ENCODE results near the gene COL9A3. TPM values are rescaled to one million over a fixed set of nuclear protein-coding genes. Genes with fewer than 3 reads are reported as not detected.

Gene COL9A3
- total RNA-seq, 1 donor from 2014 or later: 2.1 TPM

GRCh38 chr20:62802026-62802712, 14.7 kb upstream of the COL9A3 start:
- Histone ChIP-seq H3K27ac (replicated peaks) (peak overlapping the region; percentile 79), H3K9me3 (replicated peaks) (no peaks in the 10 kb centered on the region), H3K4me3 (no peak overlapping the region), H3K36me3 (peaks cover 35% of the 10 kb centered on the region), H3K27me3 (ENCODE audit: low read depth) (no peaks in the 10 kb centered on the region), H3K4me1 (peaks cover 72% of the 10 kb centered on the region)
- TF ChIP-seq CTCF (IDR thresholded peaks at IDR 0.05; ENCODE audit: borderline replicate concordance): no peak
- intact Hi-C loops (cut with micrococcal nuclease): no loop called here
- DNase-seq: no peak

- peaks cover 34% of the 10 kb centered on the region for H3K36me3 ChIP-seq
- H3K4me1 ChIP-seq: peaks cover 76% of the 10 kb centered on the region
- peak overlapping the region; percentile 91 for H3K27ac ChIP-seq (replicated peaks)
- no peaks in the 10 kb centered on the region for H3K9me3 ChIP-seq (replicated peaks)
- intact Hi-C loops (cut with micrococcal nuclease): no loop called here
- no peaks in the 10 kb centered on the region for H3K27me3 ChIP-seq (ENCODE audit: low read depth)
- TF ChIP-seq CTCF (IDR thresholded peaks at IDR 0.05; ENCODE audit: borderline replicate concordance): no peak
- DNase-seq: no peak
- peak overlapping the region; percentile 99 for H3K4me3 ChIP-seq
Observed at GRCh38 chr20:62804021-62804626, 12.7 kb upstream of the COL9A3 start.

DNA sequence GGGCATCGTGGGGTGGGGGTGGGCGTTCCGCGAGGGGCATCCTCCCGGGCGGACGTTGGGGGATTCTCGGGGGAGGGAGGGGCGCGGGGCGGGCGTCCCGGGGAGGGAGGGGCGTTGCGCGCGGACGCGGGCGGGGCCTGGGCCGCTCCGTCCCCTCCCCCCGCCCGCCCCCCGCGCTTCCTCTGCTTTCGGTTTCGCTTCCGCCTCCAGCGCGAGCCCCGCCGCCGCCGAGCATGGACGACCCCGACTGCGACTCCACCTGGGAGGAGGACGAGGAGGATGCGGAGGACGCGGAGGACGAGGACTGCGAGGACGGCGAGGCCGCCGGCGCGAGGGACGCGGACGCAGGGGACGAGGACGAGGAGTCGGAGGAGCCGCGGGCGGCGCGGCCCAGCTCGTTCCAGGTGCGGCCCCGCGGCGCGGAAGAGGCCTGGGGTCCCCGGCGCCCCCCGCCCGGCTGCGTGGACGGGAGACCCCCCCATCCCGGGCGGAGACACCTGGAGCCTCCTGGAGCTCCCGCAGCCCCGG, 12.2 kb upstream of the COL9A3 start, which contains the start of gene OGFR:
OGFR (plus strand) TSS at position 209 of the 528 bp plus-strand sequence; CDS start at position 234, 25 bp downstream.
- Histone ChIP-seq H3K9me3 (replicated peaks) (no peaks in the 10 kb centered on the region), H3K4me1 (peaks cover 76% of the 10 kb centered on the region), H3K36me3 (peaks cover 34% of the 10 kb centered on the region), H3K4me3 (peak within 1 kb of the TSS; percentile 99), H3K27me3 (ENCODE audit: low read depth) (no peaks in the 10 kb centered on the region), H3K27ac (replicated peaks) (peak within 1 kb of the TSS; percentile 91)
- peak; percentile 75 for DNase-seq
- no peak for TF ChIP-seq CTCF (IDR thresholded peaks at IDR 0.05; ENCODE audit: borderline replicate concordance)
- intact Hi-C loops (cut with micrococcal nuclease): no loop called here

GRCh38 chr20:62805155-62805710, 11.6 kb upstream of the COL9A3 start:
- Histone ChIP-seq H3K36me3 (peaks cover 34% of the 10 kb centered on the region), H3K27ac (replicated peaks) (peak overlapping the region; percentile 91), H3K27me3 (ENCODE audit: low read depth) (no peaks in the 10 kb centered on the region), H3K9me3 (replicated peaks) (no peaks in the 10 kb centered on the region), H3K4me3 (peak overlapping the region; percentile 99), H3K4me1 (peaks cover 76% of the 10 kb centered on the region)
- intact Hi-C loops (cut with micrococcal nuclease): no loop called here
- no peak for TF ChIP-seq CTCF (IDR thresholded peaks at IDR 0.05; ENCODE audit: borderline replicate concordance)
- no peak for DNase-seq

DNA sequence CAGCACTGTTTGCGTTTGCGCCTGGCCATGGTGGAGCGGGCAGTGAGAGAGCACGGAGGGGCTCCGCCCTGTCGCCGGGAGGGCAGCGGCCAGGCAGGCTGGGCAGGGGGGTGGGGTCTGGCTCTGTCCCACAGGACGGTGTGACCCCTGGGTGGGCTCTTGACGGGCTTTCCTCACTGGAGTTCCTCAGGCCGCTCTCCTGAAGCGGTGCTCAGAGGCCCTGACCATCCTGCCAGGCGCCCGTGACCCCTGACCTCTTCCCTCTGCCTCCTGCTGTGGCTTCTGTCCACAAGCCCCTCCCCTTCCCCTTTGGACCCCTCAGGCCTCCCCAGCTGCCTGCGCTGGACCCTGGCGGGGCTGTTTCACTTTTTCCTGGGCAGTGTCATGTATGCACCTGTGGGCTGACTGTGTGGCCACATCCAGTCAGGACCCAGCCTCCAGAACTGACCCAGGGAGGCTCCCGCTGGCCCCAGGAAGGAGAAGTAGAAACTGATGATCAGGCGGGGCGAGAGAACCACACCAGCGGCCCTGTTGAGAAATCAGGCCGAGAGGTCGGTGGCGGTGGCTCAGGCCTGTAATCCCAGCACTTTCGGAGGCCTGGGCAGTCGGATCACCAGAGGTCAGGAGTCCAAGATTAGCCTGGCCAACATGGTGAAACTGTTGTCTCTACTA, 11.0 kb upstream of the COL9A3 start:
- peaks cover 34% of the 10 kb centered on the region for H3K36me3 ChIP-seq
- peak overlapping the region; percentile 99 for H3K4me3 ChIP-seq
- no peaks in the 10 kb centered on the region for H3K9me3 ChIP-seq (replicated peaks)
- TF ChIP-seq CTCF (IDR thresholded peaks at IDR 0.05; ENCODE audit: borderline replicate concordance): no peak
- peaks cover 72% of the 10 kb centered on the region for H3K4me1 ChIP-seq
- no peak for DNase-seq
- no peaks in the 10 kb centered on the region for H3K27me3 ChIP-seq (ENCODE audit: low read depth)
- intact Hi-C loops (cut with micrococcal nuclease): no loop called here
- H3K27ac ChIP-seq (replicated peaks): peak overlapping the region; percentile 91

Data from left ventricle myocardium inferior (tissue), 1 donor.